Calu3 (cell line): ENCODE measurements around the gene GINS3. TPM values are rescaled to one million over a fixed set of nuclear protein-coding genes. Genes with fewer than 3 reads are reported as not detected.

Experiments used
- BruUV-seq: library from RNA; stranded (reverse); fragments of 400-500 nt; replicated peaks from 2 replicates; lab custom pipeline; 2021; lab: Mats Ljungman, UMichigan
- CTCF ChIA-PET: fragments of 300-600 bp; sonication (Branson Sonifier 250); formaldehyde crosslinking; loops from one replicate; lab custom pipeline; 2022; ENCODE audit warnings: antibody characterized with exemption; lab: Charles Lee
- DNase-seq: peaks from one replicate; pipeline ENCODE4 v3.0.0; 2022
- H3K27ac Mint-ChIP-seq: one replicate; pipeline ENCODE4 v1.8.0; 2022; ENCODE audit warnings: mixed read lengths; ENCODE audit not compliant: unreplicated experiment
- H3K27me3 Mint-ChIP-seq: one replicate; pipeline ENCODE4 v1.8.0; 2022; ENCODE audit warnings: mixed read lengths; ENCODE audit not compliant: unreplicated experiment
- H3K36me3 Mint-ChIP-seq: one replicate; pipeline ENCODE4 v1.8.0; 2022; ENCODE audit warnings: mild to moderate bottlenecking, moderate library complexity, mixed read lengths; ENCODE audit not compliant: insufficient read depth, unreplicated experiment
- H3K4me1 Mint-ChIP-seq: one replicate; pipeline ENCODE4 v1.8.0; 2022; ENCODE audit warnings: mild to moderate bottlenecking, low read depth, mixed read lengths; ENCODE audit not compliant: unreplicated experiment
- H3K4me3 Mint-ChIP-seq: one replicate; pipeline ENCODE4 v1.8.0; 2022; ENCODE audit warnings: mild to moderate bottlenecking, low read depth, moderate library complexity, mixed read lengths; ENCODE audit not compliant: unreplicated experiment
- H3K9me3 Mint-ChIP-seq: one replicate; pipeline ENCODE4 v1.8.0; 2022; ENCODE audit warnings: low read depth, mixed read lengths; ENCODE audit not compliant: unreplicated experiment
- intact Hi-C: fragments of 100-400 bp; cut with micrococcal nuclease; formaldehyde crosslinking; loops from one replicate; pipeline ENCODE4 v1.10.0; 2022; ENCODE audit not compliant: unreplicated experiment
- total RNA-seq: library from RNA; stranded (reverse); gene quantifications from 2 replicates; pipeline ENCODE4 v1.2.3, GENCODE V29; 2022
- TF ChIP-seq, protein P1 (sequence below): fragments of 200-600 bp; IDR thresholded peaks from one replicate; pipeline ENCODE4 v1.8.0; 2022; ENCODE audit warnings: antibody characterized with exemption; ENCODE audit not compliant: unreplicated experiment

GINS3 gene
- total RNA-seq, 1 experiment from 2014 or later: 13.6 TPM

DNA sequence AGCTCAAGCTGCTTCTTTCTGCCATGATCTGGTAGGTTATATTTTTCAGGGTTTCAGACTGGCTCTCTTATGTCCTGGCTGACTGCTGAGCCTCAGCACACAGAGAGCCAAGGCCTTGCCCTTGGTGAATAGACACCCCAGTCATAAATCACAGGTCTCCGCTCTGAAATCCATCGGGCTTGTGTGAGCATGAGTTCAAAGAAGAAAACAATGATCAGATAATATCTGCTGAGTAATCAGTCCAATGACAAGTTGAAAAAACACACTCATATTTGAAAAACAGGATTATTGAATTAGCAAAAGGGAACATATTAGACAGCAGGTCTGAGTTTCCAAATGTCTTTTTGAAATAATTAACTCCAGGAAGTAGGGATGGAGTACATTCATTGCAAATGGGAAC, 56.6 kb downstream of the GINS3 start:
- intact Hi-C loops: no loop called here

DNA sequence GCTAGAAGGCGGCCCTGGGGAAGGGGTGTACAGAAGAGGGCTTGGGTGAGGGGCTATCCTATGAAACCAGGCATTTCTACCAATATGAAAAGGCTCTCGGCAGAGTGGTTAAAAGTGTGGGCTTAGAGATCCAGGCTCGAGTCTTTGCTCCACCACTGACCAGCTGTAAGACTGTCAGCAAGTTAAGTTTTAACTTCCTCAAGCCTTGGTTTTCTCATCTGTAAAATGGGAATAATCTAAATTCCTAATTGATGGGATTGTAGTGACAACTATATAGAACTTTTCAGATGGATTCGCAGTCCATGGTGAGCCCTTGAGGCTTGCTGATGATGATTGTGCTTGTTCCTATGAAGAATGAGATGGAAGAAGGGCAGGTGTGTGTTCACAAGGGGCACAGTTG, 57.0 kb downstream of the GINS3 start:
- no TSS peak for BruUV-seq
- Mint-ChIP-seq H3K9me3 (no peaks in the 10 kb centered on the region), H3K27me3 (peaks cover 76% of the 10 kb centered on the region), H3K27ac (no peak overlapping the region), H3K4me3 (no peak overlapping the region), H3K4me1 (peaks cover 6% of the 10 kb centered on the region), H3K36me3 (no peaks in the 10 kb centered on the region)
- TF ChIP-seq, protein P1, sequence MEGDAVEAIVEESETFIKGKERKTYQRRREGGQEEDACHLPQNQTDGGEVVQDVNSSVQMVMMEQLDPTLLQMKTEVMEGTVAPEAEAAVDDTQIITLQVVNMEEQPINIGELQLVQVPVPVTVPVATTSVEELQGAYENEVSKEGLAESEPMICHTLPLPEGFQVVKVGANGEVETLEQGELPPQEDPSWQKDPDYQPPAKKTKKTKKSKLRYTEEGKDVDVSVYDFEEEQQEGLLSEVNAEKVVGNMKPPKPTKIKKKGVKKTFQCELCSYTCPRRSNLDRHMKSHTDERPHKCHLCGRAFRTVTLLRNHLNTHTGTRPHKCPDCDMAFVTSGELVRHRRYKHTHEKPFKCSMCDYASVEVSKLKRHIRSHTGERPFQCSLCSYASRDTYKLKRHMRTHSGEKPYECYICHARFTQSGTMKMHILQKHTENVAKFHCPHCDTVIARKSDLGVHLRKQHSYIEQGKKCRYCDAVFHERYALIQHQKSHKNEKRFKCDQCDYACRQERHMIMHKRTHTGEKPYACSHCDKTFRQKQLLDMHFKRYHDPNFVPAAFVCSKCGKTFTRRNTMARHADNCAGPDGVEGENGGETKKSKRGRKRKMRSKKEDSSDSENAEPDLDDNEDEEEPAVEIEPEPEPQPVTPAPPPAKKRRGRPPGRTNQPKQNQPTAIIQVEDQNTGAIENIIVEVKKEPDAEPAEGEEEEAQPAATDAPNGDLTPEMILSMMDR: no peak
- intact Hi-C loops: no loop called here
- DNase-seq: no peak
- CTCF ChIA-PET: no interaction called here

More for the DNA sequence above, 56.6 kb downstream of the GINS3 start:
- H3K27ac Mint-ChIP-seq: no peak overlapping the region
- peaks cover 76% of the 10 kb centered on the region for H3K27me3 Mint-ChIP-seq
- no TSS peak for BruUV-seq
- no peak for DNase-seq
- peaks cover 6% of the 10 kb centered on the region for H3K4me1 Mint-ChIP-seq
- no peaks in the 10 kb centered on the region for H3K36me3 Mint-ChIP-seq
- no peaks in the 10 kb centered on the region for H3K9me3 Mint-ChIP-seq
- CTCF ChIA-PET: no interaction called here
- TF ChIP-seq, protein P1: no peak
- H3K4me3 Mint-ChIP-seq: no peak overlapping the region

DNA sequence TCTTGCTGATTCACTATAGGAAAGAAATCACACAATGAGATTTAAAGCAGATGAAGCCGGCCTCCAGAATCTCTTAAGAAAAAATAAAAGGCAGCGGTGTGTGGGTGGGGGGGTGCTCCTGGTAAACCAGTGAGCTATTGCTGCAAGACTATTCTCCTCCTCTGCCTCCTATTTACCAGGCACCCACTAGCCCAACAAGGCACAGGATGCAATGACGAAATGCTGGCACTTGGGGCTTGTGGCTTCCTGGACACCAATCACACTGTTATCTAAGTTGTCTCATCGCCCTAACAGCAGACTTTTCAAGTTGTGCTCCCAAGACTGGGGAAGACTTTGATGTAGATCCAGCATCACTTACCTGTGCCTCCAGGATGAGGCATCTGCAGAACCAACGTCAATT, 57.5 kb downstream of the GINS3 start:
- CTCF ChIA-PET: no interaction called here
- Mint-ChIP-seq H3K27ac (no peak overlapping the region), H3K4me3 (no peak overlapping the region), H3K4me1 (peaks cover 6% of the 10 kb centered on the region), H3K36me3 (no peaks in the 10 kb centered on the region), H3K27me3 (peaks cover 76% of the 10 kb centered on the region), H3K9me3 (no peaks in the 10 kb centered on the region)
- intact Hi-C loops: no loop called here
- no TSS peak for BruUV-seq
- TF ChIP-seq, protein P1: no peak
- DNase-seq: no peak

DNA sequence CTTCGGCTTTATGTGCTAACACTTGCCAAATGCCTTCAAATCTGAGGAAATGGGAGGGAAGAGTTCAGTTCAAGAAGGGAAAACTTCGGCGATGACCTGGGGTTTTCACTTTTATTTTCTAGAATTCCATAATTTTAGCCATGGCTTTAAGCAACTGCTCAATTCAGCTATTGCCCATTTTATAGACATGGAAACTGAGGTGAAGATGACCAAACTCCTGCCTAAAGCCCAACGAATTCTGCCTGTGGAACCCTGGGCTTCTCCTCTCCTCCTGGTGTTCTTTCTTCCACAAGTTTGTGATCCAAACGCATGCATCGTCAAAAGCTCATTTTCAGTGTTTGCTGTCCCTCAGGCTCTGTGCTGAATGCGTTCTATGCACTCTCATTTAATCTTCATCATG, 58.3 kb downstream of the GINS3 start:
- BruUV-seq: no TSS peak
- TF ChIP-seq, protein P1: no peak
- H3K27ac Mint-ChIP-seq: no peak overlapping the region
- no peaks in the 10 kb centered on the region for H3K9me3 Mint-ChIP-seq
- H3K27me3 Mint-ChIP-seq: peaks cover 82% of the 10 kb centered on the region
- intact Hi-C loops: no loop called here
- CTCF ChIA-PET: no interaction called here
- peaks cover 6% of the 10 kb centered on the region for H3K4me1 Mint-ChIP-seq
- no peak for DNase-seq
- H3K4me3 Mint-ChIP-seq: no peak overlapping the region
- H3K36me3 Mint-ChIP-seq: no peaks in the 10 kb centered on the region
